Measurements from ENCODE around the gene KCND2.
"Not testable (repeated sequence)": the region's sequence is repeated elsewhere in the genome, so short reads cannot be mapped to it uniquely, and the experiment has no call there.

Gene KCND2

GRCh38 chr7:120588862-120589261 is 315.9 kb downstream of the KCND2 start:
- no peak for DNase-seq

DNA sequence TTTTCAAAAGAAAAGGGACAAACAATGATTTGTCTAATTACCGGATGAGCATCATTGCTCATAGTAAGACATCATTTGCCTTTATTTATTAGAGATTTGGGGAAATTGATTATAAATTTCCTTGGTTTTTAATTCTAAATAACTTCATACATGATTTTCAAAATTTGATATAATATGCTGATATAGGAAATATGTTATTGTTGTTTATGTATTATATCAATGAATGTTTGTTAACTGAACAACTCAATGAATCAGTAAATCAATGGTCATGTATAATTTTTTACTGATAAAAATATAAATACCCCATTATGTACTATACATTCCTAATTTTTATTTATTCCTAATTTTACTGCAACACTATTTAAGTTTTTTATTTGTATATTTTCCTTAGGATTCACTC is 327.6 kb downstream of the KCND2 start:
- no peak for DNase-seq

- no peak for DNase-seq
Measured at GRCh38 chr7:120603366-120603765, 330.4 kb downstream of the KCND2 start.

- no peak for DNase-seq
Measured at GRCh38 chr7:120609136-120609753, 336.3 kb downstream of the KCND2 start.

- no peak for DNase-seq
Measured at GRCh38 chr7:120611975-120612374, 339.0 kb downstream of the KCND2 start.

GRCh38 chr7:120615703-120616102 is 342.7 kb downstream of the KCND2 start:
- DNase-seq, result no peak

- DNase-seq, result no peak
Measured at GRCh38 chr7:120617275-120617674, 344.3 kb downstream of the KCND2 start.

GRCh38 chr7:120628251-120628650 is 355.3 kb downstream of the KCND2 start:
- no peak for DNase-seq

- no peak for DNase-seq
Measured at GRCh38 chr7:120639884-120640283, 366.9 kb downstream of the KCND2 start.

GRCh38 chr7:120645966-120646365 is 373.0 kb downstream of the KCND2 start:
- DNase-seq, result no peak

GRCh38 chr7:120654241-120654640 is 381.3 kb downstream of the KCND2 start:
- no peak for DNase-seq

GRCh38 chr7:120658516-120658915 is 385.5 kb downstream of the KCND2 start:
- no peak for DNase-seq

- no peak for DNase-seq
Measured at GRCh38 chr7:120662291-120662690, 389.3 kb downstream of the KCND2 start.

GRCh38 chr7:120665068-120665467 is 392.1 kb downstream of the KCND2 start:
- no peak for DNase-seq

DNA sequence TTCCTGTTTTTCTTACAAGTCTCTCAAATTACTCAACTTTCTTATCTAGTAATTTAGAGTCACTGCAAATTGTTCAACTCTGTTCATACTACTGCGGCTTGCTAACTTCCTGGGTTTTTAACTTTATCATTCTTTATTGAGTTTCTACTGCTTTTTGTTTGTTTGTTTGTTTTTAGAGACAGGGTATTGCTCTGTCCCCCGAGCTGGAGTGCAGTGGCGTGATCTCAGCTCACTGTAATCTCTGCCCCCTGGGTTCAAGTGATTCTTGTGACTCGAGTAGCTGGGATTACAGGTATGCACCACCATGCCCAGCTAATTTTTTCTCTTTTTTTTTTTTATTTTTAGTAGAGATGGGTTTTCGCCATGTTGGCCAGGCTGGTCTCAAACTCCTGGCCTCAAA is 402.1 kb downstream of the KCND2 start:
- DNase-seq, result no peak

- DNase-seq, result no peak
Measured at GRCh38 chr7:120677535-120677934, 404.6 kb downstream of the KCND2 start.

- no peak for DNase-seq
Measured at GRCh38 chr7:120680985-120681384, 408.0 kb downstream of the KCND2 start.

GRCh38 chr7:120684463-120684862 is 411.5 kb downstream of the KCND2 start:
- DNase-seq, result no peak

DNA sequence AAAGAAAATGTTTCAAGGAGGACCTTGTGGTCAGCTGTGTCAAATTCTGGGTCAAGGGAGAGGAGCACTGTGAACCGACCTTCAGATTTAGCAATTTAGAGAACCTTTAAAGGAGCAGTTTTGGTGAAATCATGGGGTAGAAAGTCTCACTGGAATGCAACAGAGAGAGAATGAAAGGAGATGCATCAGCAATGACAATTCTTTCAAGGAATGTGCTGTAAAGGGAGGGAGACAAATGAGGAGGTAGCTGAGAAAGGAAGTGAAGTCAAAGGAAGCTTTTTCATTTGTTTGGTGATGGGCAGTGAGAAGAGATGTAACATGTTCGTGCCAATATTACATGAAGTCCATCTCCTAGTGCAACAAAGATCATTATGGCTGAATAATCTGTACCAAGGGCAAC is 418.9 kb downstream of the KCND2 start:
- DNase-seq, result no peak

GRCh38 chr7:120695848-120696247 is 422.9 kb downstream of the KCND2 start:
- DNase-seq, result no peak

DNA sequence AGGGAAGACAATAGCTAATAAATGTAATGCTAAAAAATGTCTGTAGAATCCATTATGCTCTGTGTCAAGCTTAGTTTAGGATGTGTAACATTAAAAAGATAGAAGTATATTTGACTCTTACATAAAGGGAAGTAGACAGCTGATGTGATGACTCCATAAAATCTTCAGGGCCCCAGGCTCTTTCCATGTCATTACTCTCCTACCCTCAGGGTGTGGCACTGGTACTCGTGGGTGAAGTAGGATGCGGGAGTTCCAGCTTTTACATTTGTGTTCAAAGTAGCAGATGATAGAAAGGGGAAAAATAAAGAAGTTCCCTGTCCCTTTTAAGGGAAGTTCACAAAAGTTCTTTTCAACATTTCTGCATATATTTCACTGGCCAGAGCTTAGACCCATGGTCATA is 427.8 kb downstream of the KCND2 start:
- no peak for DNase-seq

DNA sequence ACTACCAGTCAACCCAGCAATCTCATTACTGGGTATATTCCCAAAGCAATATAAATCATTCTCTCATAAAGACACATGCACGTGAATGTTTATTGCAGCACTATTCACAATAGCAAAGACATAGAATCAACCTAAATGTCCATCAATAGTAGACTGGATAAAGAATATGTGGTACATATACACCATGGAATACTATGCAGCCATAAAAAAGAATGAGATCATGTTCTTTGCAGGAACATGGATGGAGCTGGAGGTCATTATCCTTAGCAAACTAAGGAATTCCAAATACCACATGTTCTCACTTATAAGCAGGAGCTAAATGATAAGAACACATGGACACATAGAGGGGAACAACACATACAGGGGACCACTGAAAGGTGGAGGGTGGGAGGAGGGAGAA is 429.4 kb downstream of the KCND2 start:
- not testable (repeated sequence) for DNase-seq

- no peak for DNase-seq
Measured at GRCh38 chr7:120703585-120704240, 430.7 kb downstream of the KCND2 start.

- no peak for DNase-seq
Measured at GRCh38 chr7:120709252-120709971, 436.4 kb downstream of the KCND2 start.
